Right lung (tissue), 5 donors: ENCODE data around the gene CCDC93. TPM values are rescaled to one million over a fixed set of nuclear protein-coding genes. Genes with fewer than 3 reads are reported as not detected.

Experiments
- DNase-seq, 2 donors: peaks; one replicate each; pipeline ENCODE4 v3.0.0-alpha.2; 2013
- polyA plus RNA-seq, 5 donors: library from polyadenylated mRNA; unstranded; fragments of 120-200 nt; gene quantifications; one replicate each; pipeline versions ENCODE4 v1.2.1 to v1.2.3, GENCODE V29; 2013; ENCODE audit warnings: inconsistent platforms in 1 of 5, low replicate concordance in 1 of 5; ENCODE audit not compliant: insufficient read length in 5 of 5, insufficient read depth in 1 of 5

Gene CCDC93
- polyA plus RNA-seq, 5 donors: 32.5 to 57.6 (median 51.1) TPM

GRCh38 chr2:117917223-117917917 is 96.5 kb downstream of the CCDC93 start:
- no peak for DNase-seq

GRCh38 chr2:117902933-117903332 is 110.9 kb downstream of the CCDC93 start:
- DNase-seq: no peak

- no peak for DNase-seq
These were observed 125.0 kb downstream of the CCDC93 start for GRCh38 chr2:117888897-117889296.

GRCh38 chr2:117885308-117885707 is 128.6 kb downstream of the CCDC93 start:
- no peak for DNase-seq

- DNase-seq: no peak
These were observed 134.9 kb downstream of the CCDC93 start for GRCh38 chr2:117879003-117879402.

GRCh38 chr2:117875786-117876185 is 138.1 kb downstream of the CCDC93 start:
- no peak for DNase-seq

Other genes with a start within 250 kb of the CCDC93 start
- gene DDX18, start 199.4 kb downstream of the CCDC93 start, polyA plus RNA-seq: 10 to 100 TPM; 58.8 to 92.1 (median 86.4) TPM
- 10 to 100 TPM; 31.0 to 47.9 (median 42.8) TPM for gene INSIG2, start 74.4 kb upstream of the CCDC93 start, polyA plus RNA-seq